ENCODE results near the gene CERCAM.
A peak's percentile ranks its signal among the peaks of the same experiment; 100 is the strongest.

DNA sequence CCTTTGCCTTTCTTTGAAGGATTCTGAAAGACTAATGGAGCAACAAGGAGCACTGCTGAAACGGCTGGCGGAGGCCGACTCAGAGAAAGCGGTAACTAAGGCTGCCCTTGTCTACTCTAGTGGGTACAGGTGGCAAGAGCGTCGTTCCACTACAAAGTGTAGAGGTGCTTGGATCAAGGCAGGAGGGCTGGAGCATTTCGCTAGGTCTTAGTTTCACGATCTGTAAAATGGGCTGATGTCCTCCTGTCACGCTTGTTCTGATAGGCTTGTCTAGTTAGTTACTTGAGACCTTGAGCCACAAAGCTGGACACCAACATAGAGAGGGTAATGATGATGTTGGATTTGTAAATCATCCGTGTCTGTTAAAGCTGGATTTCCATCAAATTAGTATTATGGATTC lies 60.9 kb downstream of the CERCAM start:
- TF ChIP-seq ZNF629 (CRISPR knock-in tag; conservative IDR thresholded peaks at IDR 0.05) (peak; percentile 79), ZNF652 (CRISPR knock-in tag; IDR thresholded peaks at IDR 0.05; ENCODE audit: borderline replicate concordance, low read depth) (no peak), PCBP2 (optimal IDR thresholded peaks at IDR 0.05; ENCODE audit: low read depth, low read length, poor library complexity, severe bottlenecking) (no peak), EP300 (IDR thresholded peaks at IDR 0.05; ENCODE audit: low read depth in 2 of 2, low read length in 2 of 2) (no peak), EP300 (CRISPR knock-in tag; IDR thresholded peaks at IDR 0.05; ENCODE audit: borderline replicate concordance) (no peak), SALL1 (CRISPR knock-in tag; IDR thresholded peaks at IDR 0.05) (no peak), TCF12 (IDR thresholded peaks at IDR 0.05) (no peak), TCF12 (CRISPR knock-in tag; IDR thresholded peaks at IDR 0.05) (no peak), POLR2A (IDR thresholded peaks at IDR 0.05; ENCODE audit: insufficient read depth in 1 of 2, low read depth in 2 of 2, low read length in 2 of 2) (no peak)

All from HepG2 (cell line).